Measurements from ENCODE around the gene PBX1.

GRCh38 chr1:164571333-164571732 lies 12.3 kb downstream of the PBX1 start:
- TF ChIP-seq POLR2A (IDR thresholded peaks at IDR 0.05) (no peak), CTCF (IDR thresholded peaks at IDR 0.05) (no peak)

Measured in breast epithelium (tissue), 3 donors.